ENCODE measurements around the gene EPHB1.
A peak's percentile ranks its signal among the peaks of the same experiment; 100 is the strongest.

EPHB1 gene

GRCh38 chr3:134838599-134838998 is 43.5 kb downstream of the EPHB1 start:
- no peak for TF ChIP-seq ZNF274 (IDR thresholded peaks at IDR 0.05; ENCODE audit: low read depth, low read length)
- no peak overlapping the region for H3K4me3 ChIP-seq (ENCODE audit: low read length)

GRCh38 chr3:134839422-134839821 is 44.4 kb downstream of the EPHB1 start:
- TF ChIP-seq ZNF274 (IDR thresholded peaks at IDR 0.05; ENCODE audit: low read depth, low read length), result no peak
- no peak overlapping the region for H3K4me3 ChIP-seq (ENCODE audit: low read length)

- TF ChIP-seq ZNF274 (IDR thresholded peaks at IDR 0.05; ENCODE audit: low read depth, low read length), result no peak
- H3K4me3 ChIP-seq (ENCODE audit: low read length), result no peak overlapping the region
Observed at GRCh38 chr3:134839990-134840389, 44.9 kb downstream of the EPHB1 start.

- no peak for TF ChIP-seq ZNF274 (IDR thresholded peaks at IDR 0.05; ENCODE audit: low read depth, low read length)
- no peak overlapping the region for H3K4me3 ChIP-seq (ENCODE audit: low read length)
Observed at GRCh38 chr3:134840459-134840858, 45.4 kb downstream of the EPHB1 start.

- no peak for TF ChIP-seq ZNF274 (IDR thresholded peaks at IDR 0.05; ENCODE audit: low read depth, low read length)
- H3K4me3 ChIP-seq (ENCODE audit: low read length), result no peak overlapping the region
Observed at GRCh38 chr3:134846084-134846483, 51.0 kb downstream of the EPHB1 start.

- no peak overlapping the region for H3K4me3 ChIP-seq (ENCODE audit: low read length)
- TF ChIP-seq ZNF274 (IDR thresholded peaks at IDR 0.05; ENCODE audit: low read depth, low read length), result no peak
Observed at GRCh38 chr3:134846911-134847317, 51.9 kb downstream of the EPHB1 start.

- no peak for TF ChIP-seq ZNF274 (IDR thresholded peaks at IDR 0.05; ENCODE audit: low read depth, low read length)
- no peak overlapping the region for H3K4me3 ChIP-seq (ENCODE audit: low read length)
Observed at GRCh38 chr3:134847349-134847748, 52.3 kb downstream of the EPHB1 start.

GRCh38 chr3:134849561-134849960 is 54.5 kb downstream of the EPHB1 start:
- H3K4me3 ChIP-seq (ENCODE audit: low read length), result no peak overlapping the region
- TF ChIP-seq ZNF274 (IDR thresholded peaks at IDR 0.05; ENCODE audit: low read depth, low read length), result no peak

- no peak overlapping the region for H3K4me3 ChIP-seq (ENCODE audit: low read length)
- TF ChIP-seq ZNF274 (IDR thresholded peaks at IDR 0.05; ENCODE audit: low read depth, low read length), result no peak
Observed at GRCh38 chr3:134850761-134851160, 55.7 kb downstream of the EPHB1 start.

GRCh38 chr3:134852132-134852531 is 57.1 kb downstream of the EPHB1 start:
- no peak overlapping the region for H3K4me3 ChIP-seq (ENCODE audit: low read length)
- no peak for TF ChIP-seq ZNF274 (IDR thresholded peaks at IDR 0.05; ENCODE audit: low read depth, low read length)

GRCh38 chr3:134852893-134853351 is 57.9 kb downstream of the EPHB1 start:
- peak overlapping the region; percentile 6; the same call in 1 of the 2 replicates for H3K4me3 ChIP-seq (ENCODE audit: low read length)
- TF ChIP-seq ZNF274 (IDR thresholded peaks at IDR 0.05; ENCODE audit: low read depth, low read length), result no peak

GRCh38 chr3:134854254-134854653 is 59.2 kb downstream of the EPHB1 start:
- H3K4me3 ChIP-seq (ENCODE audit: low read length), result no peak overlapping the region
- no peak for TF ChIP-seq ZNF274 (IDR thresholded peaks at IDR 0.05; ENCODE audit: low read depth, low read length)

GRCh38 chr3:134857356-134857755 is 62.3 kb downstream of the EPHB1 start:
- no peak for TF ChIP-seq ZNF274 (IDR thresholded peaks at IDR 0.05; ENCODE audit: low read depth, low read length)
- H3K4me3 ChIP-seq (ENCODE audit: low read length), result no peak overlapping the region

- TF ChIP-seq ZNF274 (IDR thresholded peaks at IDR 0.05; ENCODE audit: low read depth, low read length), result no peak
- H3K4me3 ChIP-seq (ENCODE audit: low read length), result no peak overlapping the region
Observed at GRCh38 chr3:134857776-134858362, 62.8 kb downstream of the EPHB1 start.

GRCh38 chr3:134858441-134859035 is 63.5 kb downstream of the EPHB1 start:
- no peak overlapping the region for H3K4me3 ChIP-seq (ENCODE audit: low read length)
- no peak for TF ChIP-seq ZNF274 (IDR thresholded peaks at IDR 0.05; ENCODE audit: low read depth, low read length)

- TF ChIP-seq ZNF274 (IDR thresholded peaks at IDR 0.05; ENCODE audit: low read depth, low read length), result no peak
- H3K4me3 ChIP-seq (ENCODE audit: low read length), result no peak overlapping the region
Observed at GRCh38 chr3:134859341-134859740, 64.3 kb downstream of the EPHB1 start.
